NCI-H2029 treated with DMSO at 0.1 percent for 48 hours (cell line): ENCODE measurements around the gene NBDY.
"Not testable (repeated sequence)": the region's sequence is repeated elsewhere in the genome, so short reads cannot be mapped to it uniquely, and the experiment has no call there.

Experiments used
- DNase-seq: peaks from one replicate; lab custom pipeline; 2025; lab: John Stamatoyannopoulos, UW

NBDY gene

DNA sequence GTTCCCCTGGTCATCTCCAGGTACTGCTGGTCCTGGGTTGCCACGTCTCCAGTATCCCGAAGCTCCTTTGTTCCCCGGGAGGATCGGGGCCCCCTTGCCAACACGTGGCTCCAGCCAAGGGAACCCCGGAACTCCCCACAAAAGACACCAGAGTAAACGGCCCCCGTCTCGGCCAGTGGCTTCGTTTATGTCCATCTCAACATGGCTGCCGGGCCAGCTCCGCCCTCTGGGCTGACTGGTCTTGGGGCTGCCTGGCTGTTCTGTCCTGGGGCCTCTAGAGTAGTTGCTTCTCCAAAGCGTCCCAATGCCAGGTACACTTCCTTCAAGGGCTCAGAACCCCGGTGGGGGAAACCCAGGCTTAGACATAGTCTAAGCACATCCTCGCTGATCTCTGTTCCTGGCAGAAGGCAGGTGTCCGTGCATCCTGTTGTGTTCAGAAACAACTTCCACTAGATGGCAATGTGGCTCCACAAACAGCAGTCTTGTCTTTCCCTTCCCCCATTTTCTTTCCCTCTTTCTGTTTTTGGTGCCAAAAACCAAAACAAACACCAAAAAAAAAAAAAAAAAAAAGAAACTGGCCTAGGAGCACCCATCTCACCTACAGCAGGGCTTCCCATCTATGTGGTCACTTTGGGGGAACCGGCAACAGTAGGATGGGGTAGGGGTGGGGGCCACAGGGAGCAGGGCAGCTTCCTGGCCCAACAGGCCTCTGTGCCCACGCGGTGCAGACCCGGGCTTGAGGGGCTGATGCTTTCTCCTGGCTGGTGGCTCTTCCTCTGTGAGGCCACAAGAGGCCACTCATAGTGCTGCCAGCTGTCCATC lies 35.3 kb downstream of the NBDY start:
- DNase-seq: no peak

DNA sequence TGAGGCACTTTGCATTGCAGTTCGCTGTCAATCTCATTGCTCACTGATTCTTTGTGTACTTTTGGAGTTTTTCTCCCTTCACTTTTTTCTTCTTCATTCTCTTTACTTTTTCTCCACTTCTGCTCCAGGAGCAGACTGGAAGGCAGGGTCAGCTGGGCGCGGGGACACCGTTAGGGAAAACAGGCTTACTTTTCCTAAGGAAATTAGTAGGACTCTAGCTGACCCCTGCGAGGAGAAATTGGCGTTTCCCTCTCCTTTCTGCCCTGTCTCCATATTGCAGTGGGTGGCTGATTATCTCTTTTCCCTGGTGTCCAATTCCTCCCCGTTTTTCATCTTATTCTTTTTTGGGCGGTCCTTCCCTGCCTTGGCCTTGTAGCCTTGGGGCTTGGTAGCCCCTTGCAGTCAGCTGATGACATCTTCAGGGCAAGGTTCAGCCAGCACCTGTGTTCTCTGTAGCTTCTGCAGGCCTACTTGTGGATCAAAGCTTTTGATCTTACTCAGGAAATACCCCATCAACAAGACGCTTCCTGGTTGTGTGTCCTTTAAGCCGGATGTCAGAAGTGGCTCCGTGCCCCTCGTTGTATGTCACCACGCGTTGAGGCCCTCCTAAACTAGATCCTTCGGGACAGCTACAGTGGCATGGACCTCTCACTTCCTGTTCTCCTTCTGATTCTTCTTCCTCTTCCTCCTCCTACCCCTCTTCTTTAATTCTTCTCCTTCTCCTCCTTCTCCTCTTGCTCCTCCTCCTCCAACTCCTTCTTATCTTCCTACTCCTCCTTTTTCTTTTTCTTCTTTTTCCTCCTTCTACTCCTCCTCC lies 36.1 kb downstream of the NBDY start:
- no peak for DNase-seq

DNA sequence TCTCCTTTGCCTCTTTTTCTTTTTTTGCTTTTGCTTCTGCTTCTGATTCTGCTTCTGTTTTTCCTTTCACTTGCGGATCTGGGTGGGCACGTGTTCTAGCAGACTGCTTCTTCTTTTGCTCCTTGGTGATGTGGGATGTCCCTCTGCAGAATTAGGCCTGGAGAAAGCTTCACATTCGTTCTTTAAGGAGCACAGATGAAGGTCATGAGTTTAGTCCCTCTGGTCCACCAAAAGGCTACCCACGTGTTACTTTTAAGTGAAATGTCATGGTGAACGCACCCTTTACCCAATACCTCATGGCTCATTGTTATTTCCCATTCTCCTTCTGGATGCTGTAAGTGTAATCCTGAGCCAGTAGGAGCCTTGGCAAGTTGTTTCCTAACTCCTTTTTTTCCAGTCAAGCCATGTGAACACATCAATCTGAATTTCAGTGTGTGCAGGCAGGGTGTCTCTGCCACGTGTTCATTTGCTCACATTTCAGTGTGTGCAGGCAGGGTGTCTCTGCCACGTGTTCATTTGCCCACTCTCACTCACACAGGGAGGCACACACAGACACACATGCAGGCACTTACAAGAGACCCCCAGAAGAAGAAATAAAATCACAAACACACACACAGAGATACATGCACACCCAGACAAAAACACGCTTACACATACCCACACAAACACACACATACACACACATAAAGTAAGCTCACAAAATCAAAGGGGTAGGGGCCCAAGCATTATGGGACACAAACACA lies 36.9 kb downstream of the NBDY start:
- DNase-seq: no peak

- DNase-seq: no peak
Observed at GRCh38 chrX:56766554-56767347, 37.7 kb downstream of the NBDY start.

GRCh38 chrX:56767348-56768119 lies 38.5 kb downstream of the NBDY start:
- DNase-seq: not testable (repeated sequence)

GRCh38 chrX:56768120-56768660 lies 39.1 kb downstream of the NBDY start:
- not testable (repeated sequence) for DNase-seq

- not testable (repeated sequence) for DNase-seq
Observed at GRCh38 chrX:56772675-56773521, 43.9 kb downstream of the NBDY start.

GRCh38 chrX:56773522-56774060 lies 44.5 kb downstream of the NBDY start:
- DNase-seq: not testable (repeated sequence)

GRCh38 chrX:56778099-56778923 lies 49.3 kb downstream of the NBDY start:
- not testable (repeated sequence) for DNase-seq

- DNase-seq: not testable (repeated sequence)
Observed at GRCh38 chrX:56778924-56779468, 50.0 kb downstream of the NBDY start.

DNA sequence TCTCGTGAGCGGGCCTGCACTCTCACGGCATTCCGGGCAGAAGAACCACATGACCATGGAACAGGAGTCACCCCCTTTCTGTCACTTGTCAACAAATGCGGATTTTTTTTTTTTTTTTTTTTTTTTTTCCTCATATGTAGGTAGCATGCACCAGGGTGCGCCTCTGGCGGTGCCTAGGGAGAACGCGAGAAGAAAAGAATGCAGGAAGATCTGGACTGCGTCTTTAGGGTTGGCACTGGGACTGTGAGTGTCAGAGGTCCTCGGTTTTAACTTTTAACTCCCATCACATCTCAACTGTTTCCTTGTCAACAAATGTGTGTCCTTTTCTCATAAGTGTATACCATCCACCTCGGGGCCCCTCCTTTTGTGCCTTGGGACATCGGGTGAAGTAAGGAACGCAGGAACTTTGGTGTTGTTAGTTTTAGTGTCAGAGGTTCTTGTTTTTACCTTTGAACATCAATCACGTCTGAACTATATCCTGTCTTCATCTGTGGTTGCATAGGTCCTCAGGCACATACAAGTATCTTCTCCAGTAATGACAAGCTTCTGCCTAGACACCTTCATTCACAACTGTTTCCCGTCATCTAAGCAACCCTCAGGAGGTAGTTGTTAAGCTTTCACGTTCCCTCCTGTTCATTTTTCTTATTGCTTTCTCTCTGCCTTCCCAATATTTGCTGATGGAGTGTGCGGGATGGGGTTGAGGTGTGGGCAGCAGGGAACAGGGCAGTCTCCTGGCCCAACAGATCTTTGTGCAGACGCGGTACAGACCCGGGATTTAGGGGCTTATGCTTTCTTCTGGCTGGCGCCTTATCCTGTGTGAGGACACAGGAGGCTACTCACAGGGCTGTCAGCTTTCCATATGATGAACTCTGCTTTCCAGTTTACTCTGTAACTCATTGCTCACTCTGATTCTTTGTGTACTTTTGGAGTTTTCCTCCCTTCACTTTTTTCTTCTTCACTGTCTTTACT lies 51.9 kb downstream of the NBDY start:
- DNase-seq: not testable (repeated sequence)

DNA sequence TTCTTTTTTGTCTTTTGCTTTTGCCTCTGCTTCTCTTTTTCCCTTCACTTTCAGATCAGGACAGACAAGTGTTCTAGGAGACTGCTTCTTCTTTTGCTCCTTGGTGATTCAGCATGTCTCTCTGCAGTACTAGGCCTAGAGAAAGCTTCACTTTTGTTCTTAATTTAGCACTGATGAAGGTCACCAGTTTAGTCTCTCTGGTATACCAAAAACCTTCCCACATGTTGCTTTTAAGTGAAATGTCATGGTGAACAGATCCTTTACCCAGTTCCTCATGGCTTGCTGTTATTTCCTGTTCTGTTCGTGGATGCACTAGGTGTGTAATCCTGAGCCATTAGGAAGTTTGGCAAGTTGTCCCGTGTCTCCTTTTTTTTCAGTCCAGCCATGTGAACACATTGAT lies 53.3 kb downstream of the NBDY start:
- DNase-seq: no peak

DNA sequence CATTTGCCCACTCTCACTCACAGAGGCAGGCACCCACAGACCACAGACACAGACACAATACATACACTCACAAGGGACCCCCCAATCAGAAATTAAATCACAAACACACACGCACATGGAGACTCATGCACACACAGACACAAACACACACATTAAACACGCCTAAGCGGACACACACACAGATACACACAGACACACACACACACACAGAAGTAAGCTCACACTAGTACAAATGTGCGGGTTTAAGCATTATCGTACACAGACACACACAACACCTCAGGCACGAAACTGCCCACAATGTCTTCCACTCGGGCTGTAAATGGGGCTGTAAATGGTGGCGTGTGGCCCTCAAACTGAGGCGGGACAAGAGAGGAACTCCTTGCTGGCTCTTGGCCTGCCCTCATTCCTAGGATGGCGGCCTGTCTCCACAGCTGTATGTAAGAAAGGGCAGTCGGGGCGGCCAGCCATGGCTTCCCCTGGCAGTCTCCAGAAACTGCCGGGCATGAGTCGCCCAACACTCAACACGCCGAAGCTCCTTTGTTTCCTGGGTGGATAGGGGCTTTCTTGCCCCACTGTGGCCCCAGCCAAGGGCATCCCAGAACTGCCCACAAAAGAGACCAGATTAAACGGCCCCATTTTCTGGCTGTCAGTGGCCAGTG lies 53.9 kb downstream of the NBDY start:
- no peak for DNase-seq

DNA sequence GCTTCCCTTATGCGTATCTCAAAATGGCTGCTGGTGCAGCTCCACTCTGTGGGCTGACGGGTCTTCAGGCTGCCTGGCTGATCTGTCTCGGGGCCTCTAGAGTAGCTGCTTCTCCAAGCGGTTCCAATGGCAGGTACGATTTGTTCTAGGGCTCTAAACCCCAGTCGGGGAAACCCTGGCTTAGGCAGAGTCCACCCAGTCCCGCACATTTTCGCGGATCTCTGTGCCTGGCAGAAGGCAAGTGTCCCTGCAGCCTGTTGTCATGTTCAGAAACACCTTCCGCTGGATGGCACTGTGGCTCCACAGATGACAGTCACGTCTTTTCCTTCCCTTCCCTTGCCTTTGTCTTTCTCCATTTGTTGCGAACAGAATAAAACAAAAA lies 54.4 kb downstream of the NBDY start:
- DNase-seq: no peak

GRCh38 chrX:56783996-56784620 lies 55.1 kb downstream of the NBDY start:
- DNase-seq: no peak

DNA sequence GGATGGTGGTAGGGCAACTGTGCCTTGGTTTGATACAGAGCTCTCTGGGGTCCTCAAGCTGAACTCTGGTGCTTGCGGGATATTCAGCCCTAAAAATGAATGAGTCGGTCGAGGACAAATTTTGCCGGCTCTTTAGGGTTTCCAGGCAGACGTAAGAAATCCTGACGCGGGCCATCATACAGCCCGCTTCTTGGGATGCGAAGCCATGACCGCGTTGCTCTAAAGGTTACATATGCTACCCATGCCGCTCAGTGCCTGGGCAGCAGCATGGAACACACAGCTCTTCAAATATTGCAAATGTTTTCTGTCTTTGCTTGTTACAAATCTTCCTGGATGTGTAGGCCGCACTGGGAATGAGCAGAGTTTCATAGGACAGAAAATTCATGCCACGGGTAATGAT lies 55.6 kb downstream of the NBDY start:
- no peak for DNase-seq
